Measurements from ENCODE around the gene EED. TPM values are rescaled to one million over a fixed set of nuclear protein-coding genes. Genes with fewer than 3 reads are reported as not detected.

Gene EED
- total RNA-seq, 1 experiment from 2014 or later = 25.2 TPM

GRCh38 chr11:86244063-86244521, 461 bp upstream of the EED start (continued):
- no peak for TF ChIP-seq CEBPB (IDR thresholded peaks at IDR 0.05; ENCODE audit: low read depth)
- TF ChIP-seq SIN3A (IDR thresholded peaks at IDR 0.05; ENCODE audit: low read depth) = no peak
- no peak for TF ChIP-seq ATF3 (IDR thresholded peaks at IDR 0.05)
- no peak for TF ChIP-seq YY1 (IDR thresholded peaks at IDR 0.05; ENCODE audit: extremely low read depth, insufficient replicate concordance, low read depth, low read length)
- no peak for TF ChIP-seq TCF7L2 (IDR thresholded peaks at IDR 0.05; ENCODE audit: borderline replicate concordance, extremely low read depth, insufficient read depth, insufficient read length)
- no peak for TF ChIP-seq EZH2 (IDR thresholded peaks at IDR 0.05)
- TF ChIP-seq, protein P1, sequence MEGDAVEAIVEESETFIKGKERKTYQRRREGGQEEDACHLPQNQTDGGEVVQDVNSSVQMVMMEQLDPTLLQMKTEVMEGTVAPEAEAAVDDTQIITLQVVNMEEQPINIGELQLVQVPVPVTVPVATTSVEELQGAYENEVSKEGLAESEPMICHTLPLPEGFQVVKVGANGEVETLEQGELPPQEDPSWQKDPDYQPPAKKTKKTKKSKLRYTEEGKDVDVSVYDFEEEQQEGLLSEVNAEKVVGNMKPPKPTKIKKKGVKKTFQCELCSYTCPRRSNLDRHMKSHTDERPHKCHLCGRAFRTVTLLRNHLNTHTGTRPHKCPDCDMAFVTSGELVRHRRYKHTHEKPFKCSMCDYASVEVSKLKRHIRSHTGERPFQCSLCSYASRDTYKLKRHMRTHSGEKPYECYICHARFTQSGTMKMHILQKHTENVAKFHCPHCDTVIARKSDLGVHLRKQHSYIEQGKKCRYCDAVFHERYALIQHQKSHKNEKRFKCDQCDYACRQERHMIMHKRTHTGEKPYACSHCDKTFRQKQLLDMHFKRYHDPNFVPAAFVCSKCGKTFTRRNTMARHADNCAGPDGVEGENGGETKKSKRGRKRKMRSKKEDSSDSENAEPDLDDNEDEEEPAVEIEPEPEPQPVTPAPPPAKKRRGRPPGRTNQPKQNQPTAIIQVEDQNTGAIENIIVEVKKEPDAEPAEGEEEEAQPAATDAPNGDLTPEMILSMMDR (IDR thresholded peaks at IDR 0.05 in 2 of 3, conservative IDR thresholded peaks at IDR 0.05 in 1 of 3; ENCODE audit: borderline replicate concordance in 1 of 3, insufficient read depth in 1 of 3, low read depth in 2 of 3, low read length in 2 of 3) = no peak

GRCh38 chr11:86245369-86246292, 1.1 kb downstream of the EED start:
- BruUV-seq (replicated peaks) = TSS peak; percentile 57
- peaks cover 55% of the 10 kb centered on the region for H3K79me2 ChIP-seq (ENCODE audit: insufficient read depth, low read length)
- ATAC-seq (peak; percentile 25), DNase-seq (ENCODE audit: low read depth, low spot score) (no peak)
- CTCF ChIA-PET = interaction anchor here (1.0 kb wide), 1 partner anchor 390 kb away, joined by 5 read pairs; the partner anchor contains the start of gene CCDC83
- POLR2A ChIA-PET = interaction anchor here (0.9 to 1.5 kb wide), 2 partner anchors 14 to 15 kb away, joined by 5 to 6 read pairs; no protein-coding TSS in a partner anchor
- no peaks in the 10 kb centered on the region for H3K27me3 ChIP-seq (ENCODE audit: insufficient read depth, low read length)
- H3K4me3 ChIP-seq (replicated peaks in 1 of 2; ENCODE audit: low read depth in 1 of 2, low read length in 2 of 2) = peak overlapping the region; percentile 92 to 97
- H4K20me1 ChIP-seq (ENCODE audit: insufficient read depth) = peaks cover 16% of the 10 kb centered on the region; the same call in 1 of the 2 replicates
- TF ChIP-seq, protein P1 (IDR thresholded peaks at IDR 0.05 in 2 of 3, conservative IDR thresholded peaks at IDR 0.05 in 1 of 3; ENCODE audit: borderline replicate concordance in 1 of 3, insufficient read depth in 1 of 3, low read depth in 2 of 3, low read length in 2 of 3) = no peak
- no peak for TF ChIP-seq CBX3 (IDR thresholded peaks at IDR 0.05; ENCODE audit: low read depth)
- peak overlapping the region; percentile 93 for H3K27ac ChIP-seq (ENCODE audit: low read depth, low read length)
- H2AFZ ChIP-seq (ENCODE audit: low read depth, low read length, poor library complexity, severe bottlenecking) = peak overlapping the region; percentile 69
- intact Hi-C loops (cut with micrococcal nuclease) = no loop called here
- RAD21 ChIA-PET (ENCODE audit: low non-redundant PET in 1 of 2, low total read pairs in 2 of 2, uncharacterized antibody in 2 of 2, unreplicated experiment in 2 of 2) = no interaction called here
- no peaks in the 10 kb centered on the region for H3K9me2 ChIP-seq (ENCODE audit: insufficient read depth)
- no peaks in the 10 kb centered on the region for H3K9me3 ChIP-seq (ENCODE audit: control insufficient read depth in 1 of 2, insufficient read depth in 1 of 2, low read depth in 1 of 2, low read length in 2 of 2)
- no peaks in the 10 kb centered on the region; a peak in 1 of 4 replicates for H3K36me3 ChIP-seq (ENCODE audit: control insufficient read depth in 1 of 2, insufficient read depth in 2 of 2, low read length in 2 of 2)
- peak overlapping the region; percentile 86 for H3K4me2 ChIP-seq (ENCODE audit: low read length)
- H3K4me1 ChIP-seq (ENCODE audit: control insufficient read depth in 1 of 2, insufficient read depth in 2 of 2, low read length in 2 of 2) = peaks cover 7 to 25% of the 10 kb centered on the region in 2 experiments
- peak overlapping the region; percentile 86 for H3K9ac ChIP-seq (ENCODE audit: low read length)

All from HCT116 (cell line).